Upper lobe of left lung (tissue), 4 donors: ENCODE data around the gene OSBPL3.

Source experiments
- CTCF ChIP-seq, 6 experiments: fragments of 450-650 bp in 4 of 6; fragments of 200-600 bp in 2 of 6; sonication (generic) in 2 of 6; IDR thresholded peaks; one replicate each; pipeline ENCODE4 v1.5.1; 2016 to 2019; ENCODE audit warnings: antibody characterized with exemption in 6 of 6
- POLR2A ChIP-seq, 4 donors: fragments of 450-650 bp; IDR thresholded peaks; one replicate each; pipeline ENCODE4 v1.5.1; 2016 to 2017; ENCODE audit warnings: antibody characterized with exemption in 4 of 4, mild to moderate bottlenecking in 2 of 4
- POLR2AphosphoS5 ChIP-seq, 2 donors: sonication (generic); formaldehyde crosslinking; IDR thresholded peaks; one replicate each; pipeline ENCODE4 v1.5.1; 2017; ENCODE audit warnings: antibody characterized with exemption in 2 of 2

GRCh38 chr7:24971333-24972165 lies 8.4 kb downstream of the OSBPL3 start:
- TF ChIP-seq POLR2A (IDR thresholded peaks at IDR 0.05) (no peak), CTCF (IDR thresholded peaks at IDR 0.05) (no peak), POLR2AphosphoS5 (IDR thresholded peaks at IDR 0.05) (no peak)
